A673 (cell line): Measurements from ENCODE around the gene SYNJ1.

ENCODE experiments used
- CTCF ChIP-seq: fragments of 300-800, 200-600 bp; sonication (generic); conservative IDR thresholded peaks from 2 replicates; pipeline ENCODE4 v1.5.1; 2017; ENCODE audit warnings: low read depth, mild to moderate bottlenecking, antibody characterized with exemption, low read length, moderate library complexity, mixed read lengths
- EZH2 ChIP-seq: fragments of 200-600 bp; sonication (generic); IDR thresholded peaks from 2 replicates; pipeline ENCODE4 v1.6.1; 2017; ENCODE audit warnings: borderline replicate concordance, low read depth, mild to moderate bottlenecking, mixed read lengths, antibody characterized with exemption, low read length; ENCODE audit not compliant: poor library complexity, severe bottlenecking

- no peak for TF ChIP-seq CTCF
- no peak for TF ChIP-seq EZH2
Measured at GRCh38 chr21:32728456-32728839, 635 bp upstream of the SYNJ1 start.
